Activated effector memory CD4-positive, alpha-beta T cell treated with anti-CD3 and anti-CD28 coated beads, Interleukin-2, amount 50 U/mL, for 16 hours (primary cell): ENCODE measurements around the gene FAF1.

Experiments
- DNase-seq: peaks from one replicate; pipeline ENCODE4 v3.0.0-alpha.2; 2020

Gene FAF1

DNA sequence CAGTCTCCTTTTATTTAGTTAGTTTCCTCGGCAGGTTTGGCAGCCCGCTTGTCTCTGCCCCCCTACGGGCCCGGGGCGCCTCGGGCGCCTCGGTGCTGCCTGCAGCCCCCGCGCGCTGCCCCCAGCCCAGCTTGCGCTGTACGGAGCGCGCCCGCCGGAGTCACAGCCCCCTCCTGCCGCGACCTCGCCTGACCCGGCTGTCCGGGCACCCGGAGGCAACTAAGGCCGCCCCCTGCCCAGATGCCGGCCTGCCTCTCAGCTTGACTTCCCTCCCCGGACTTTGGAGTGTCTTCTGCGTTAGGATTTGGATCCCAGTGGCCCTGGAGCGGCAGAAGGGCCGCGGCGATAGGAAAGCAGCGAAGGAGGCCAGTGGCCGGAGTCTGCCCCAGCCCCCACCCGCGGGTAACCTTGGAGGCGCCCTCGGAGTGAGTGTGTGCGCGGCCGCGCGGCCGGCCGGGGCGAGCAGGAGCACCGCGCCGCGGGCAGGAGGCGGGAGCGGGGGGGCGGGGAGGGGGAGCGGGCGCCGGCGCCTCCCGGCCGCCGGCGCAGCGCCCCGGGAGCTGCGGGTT is 17.6 kb upstream of the FAF1 start:
- DNase-seq: peak; percentile 73

- DNase-seq: peak; percentile 75
Measured at GRCh38 chr1:50976890-50977574, 17.0 kb upstream of the FAF1 start.

DNA sequence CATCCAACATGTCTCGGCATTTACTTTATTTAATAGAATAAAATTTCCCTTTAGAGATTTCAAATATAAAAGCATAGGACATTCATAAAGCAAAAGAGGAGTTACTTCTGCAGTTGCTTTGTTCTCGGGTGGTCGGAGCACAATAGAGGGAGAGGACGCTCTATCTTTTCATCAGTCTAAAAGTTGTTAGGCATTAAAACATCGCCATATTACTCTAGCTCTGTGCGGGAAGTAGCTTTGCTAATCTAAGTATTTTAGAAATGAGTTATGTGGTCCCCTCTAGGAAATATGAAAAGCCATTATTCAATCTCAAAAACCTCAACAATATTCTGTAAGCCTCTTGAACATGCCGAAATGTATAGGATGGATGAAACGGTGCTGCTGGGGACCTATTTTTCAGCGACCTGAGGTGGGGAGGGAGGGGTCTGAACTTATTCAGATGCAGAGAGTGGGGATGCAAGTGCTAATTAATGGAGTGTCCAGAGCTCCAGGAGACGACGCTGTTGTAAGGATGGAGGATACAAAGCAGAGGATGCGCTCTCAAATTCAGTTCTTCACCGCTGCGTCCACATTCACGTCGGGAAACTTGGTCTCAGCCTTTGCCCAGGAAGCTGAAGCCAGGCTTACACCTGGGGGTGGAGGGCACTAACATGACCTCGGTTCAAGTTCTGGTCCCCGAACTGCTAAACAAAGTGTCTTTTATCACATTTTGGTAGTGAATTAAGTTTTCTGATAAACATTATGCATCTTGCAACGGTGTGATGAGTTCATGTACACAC is 16.2 kb upstream of the FAF1 start:
- no peak for DNase-seq

- no peak for DNase-seq
Measured at GRCh38 chr1:50975436-50975835, 15.4 kb upstream of the FAF1 start.

DNA sequence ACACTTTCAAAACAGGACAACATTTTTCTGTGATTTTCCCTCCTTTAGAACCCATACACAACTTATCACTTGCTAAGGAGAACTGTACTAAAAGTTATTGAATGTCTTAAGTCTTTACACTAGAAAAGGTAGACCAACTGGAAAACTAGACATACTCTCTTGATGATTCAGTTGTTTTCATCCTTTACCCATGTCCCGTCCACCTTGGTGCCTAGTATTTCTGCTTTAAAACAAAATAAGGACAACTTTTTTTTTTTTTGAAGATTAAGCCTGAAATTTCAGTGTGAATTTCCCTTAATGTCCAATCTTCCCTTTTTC is 14.5 kb upstream of the FAF1 start:
- DNase-seq: no peak

DNA sequence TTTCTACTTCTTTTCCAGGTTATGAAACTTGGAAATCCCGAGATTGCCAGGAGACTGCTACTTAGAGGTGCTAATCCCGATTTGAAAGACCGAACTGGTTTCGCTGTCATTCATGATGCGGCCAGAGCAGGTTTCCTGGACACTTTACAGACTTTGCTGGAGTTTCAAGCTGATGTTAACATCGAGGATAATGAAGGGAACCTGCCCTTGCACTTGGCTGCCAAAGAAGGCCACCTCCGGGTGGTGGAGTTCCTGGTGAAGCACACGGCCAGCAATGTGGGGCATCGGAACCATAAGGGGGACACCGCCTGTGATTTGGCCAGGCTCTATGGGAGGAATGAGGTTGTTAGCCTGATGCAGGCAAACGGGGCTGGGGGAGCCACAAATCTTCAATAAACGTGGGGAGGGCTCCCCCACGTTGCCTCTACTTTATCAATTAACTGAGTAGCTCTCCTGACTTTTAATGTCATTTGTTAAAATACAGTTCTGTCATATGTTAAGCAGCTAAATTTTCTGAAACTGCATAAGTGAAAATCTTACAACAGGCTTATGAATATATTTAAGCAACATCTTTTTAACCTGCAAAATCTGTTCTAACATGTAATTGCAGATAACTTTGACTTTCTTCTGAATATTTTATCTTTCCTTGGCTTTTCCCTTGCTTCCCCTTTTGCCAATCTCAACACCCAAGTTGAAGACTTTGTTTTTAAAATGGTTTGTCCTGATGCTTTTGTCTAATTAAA is 14.0 kb upstream of the FAF1 start:
- no peak for DNase-seq

DNA sequence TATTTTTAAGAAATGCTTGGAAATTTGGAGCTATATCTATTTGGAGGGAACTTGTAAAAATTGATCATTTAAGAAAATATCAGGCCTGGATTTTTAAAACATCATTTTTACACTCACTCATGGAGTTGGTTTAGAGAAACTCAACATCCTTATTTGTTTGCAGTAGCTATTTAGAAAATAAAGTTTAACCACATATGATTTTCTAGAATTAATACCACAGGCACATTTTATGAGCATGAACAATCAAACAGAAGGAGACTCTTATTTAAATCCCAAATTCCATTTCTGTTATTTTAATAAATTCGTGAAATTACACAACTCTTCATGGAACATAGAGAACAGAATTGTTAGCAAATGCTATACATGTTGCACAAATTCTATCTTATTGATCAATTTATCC is 13.2 kb upstream of the FAF1 start:
- no peak for DNase-seq

GRCh38 chr1:50972766-50973165 is 12.7 kb upstream of the FAF1 start:
- no peak for DNase-seq

DNA sequence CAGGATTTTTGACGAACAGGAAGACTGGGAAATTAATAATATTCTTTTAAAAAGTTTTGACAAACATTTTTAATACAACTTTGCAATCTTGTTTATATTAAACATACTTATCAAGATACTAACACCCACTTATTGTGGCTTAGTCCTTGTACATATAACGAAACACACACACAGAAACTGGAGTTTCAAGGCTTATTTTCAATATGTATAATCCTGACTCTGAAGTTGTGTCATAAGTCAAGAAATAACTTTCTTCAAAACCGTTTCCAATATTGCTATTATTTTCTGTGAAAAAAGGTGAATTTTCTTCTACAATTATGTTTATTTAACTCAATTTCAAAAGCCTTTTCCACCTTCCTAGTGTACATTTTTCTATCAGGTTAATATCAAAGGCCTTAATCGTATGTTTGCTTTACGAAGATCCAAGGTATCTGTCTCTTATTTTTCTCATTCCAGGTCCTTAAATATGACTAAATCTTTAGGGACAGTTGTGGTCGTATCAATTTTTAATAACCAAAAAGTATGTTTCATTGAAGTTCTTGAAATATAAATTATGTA is 11.8 kb upstream of the FAF1 start:
- no peak for DNase-seq

GRCh38 chr1:50970931-50971582 is 11.0 kb upstream of the FAF1 start:
- DNase-seq: no peak

- no peak for DNase-seq
Measured at GRCh38 chr1:50970509-50970887, 10.4 kb upstream of the FAF1 start.

DNA sequence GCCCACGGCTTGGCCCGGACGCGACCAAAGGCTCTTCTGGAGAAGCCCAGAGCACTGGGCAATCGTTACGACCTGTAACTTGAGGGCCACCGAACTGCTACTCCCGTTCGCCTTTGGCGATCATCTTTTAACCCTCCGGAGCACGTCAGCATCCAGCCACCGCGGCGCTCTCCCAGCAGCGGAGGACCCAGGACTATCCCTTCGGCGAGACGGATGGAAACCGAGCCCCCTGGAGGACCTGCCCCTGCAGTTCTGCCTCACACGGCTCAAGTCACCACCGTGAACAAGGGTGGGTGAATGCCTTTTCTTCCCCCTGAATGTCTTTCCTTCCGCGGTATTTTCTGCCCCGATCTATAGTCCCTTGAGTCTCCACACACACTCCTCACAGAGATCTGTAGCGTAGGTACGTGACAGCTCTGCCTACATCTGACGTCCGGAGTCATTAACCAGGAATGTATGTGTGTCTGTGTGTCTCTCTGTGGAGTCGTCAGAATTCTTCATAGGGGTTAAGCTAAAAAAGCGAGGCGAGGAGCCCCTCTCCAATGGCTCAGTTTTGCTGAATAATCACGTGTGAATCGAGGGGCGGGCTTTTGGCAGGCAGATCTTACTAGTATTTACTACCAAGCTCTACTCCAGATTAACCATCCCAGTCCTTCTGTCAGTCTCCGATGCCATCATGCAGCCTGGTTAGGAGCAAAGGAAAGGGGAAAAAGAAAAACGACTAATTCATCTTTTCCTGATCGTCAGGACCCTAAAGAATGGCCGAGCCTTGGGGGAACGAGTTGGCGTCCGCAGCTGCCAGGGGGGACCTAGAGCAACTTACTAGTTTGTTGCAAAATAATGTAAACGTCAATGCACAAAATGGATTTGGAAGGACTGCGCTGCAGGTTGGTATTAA is 9.8 kb upstream of the FAF1 start, which contains the start of gene CDKN2C:
TSS of gene CDKN2C (plus strand) at position 635 of the 898 bp plus-strand sequence. CDS start at position 759, 124 bp downstream.
- peak; percentile 83 for DNase-seq

- peak; percentile 82 for DNase-seq
Measured at GRCh38 chr1:50968821-50969610, 8.9 kb upstream of the FAF1 start.

DNA sequence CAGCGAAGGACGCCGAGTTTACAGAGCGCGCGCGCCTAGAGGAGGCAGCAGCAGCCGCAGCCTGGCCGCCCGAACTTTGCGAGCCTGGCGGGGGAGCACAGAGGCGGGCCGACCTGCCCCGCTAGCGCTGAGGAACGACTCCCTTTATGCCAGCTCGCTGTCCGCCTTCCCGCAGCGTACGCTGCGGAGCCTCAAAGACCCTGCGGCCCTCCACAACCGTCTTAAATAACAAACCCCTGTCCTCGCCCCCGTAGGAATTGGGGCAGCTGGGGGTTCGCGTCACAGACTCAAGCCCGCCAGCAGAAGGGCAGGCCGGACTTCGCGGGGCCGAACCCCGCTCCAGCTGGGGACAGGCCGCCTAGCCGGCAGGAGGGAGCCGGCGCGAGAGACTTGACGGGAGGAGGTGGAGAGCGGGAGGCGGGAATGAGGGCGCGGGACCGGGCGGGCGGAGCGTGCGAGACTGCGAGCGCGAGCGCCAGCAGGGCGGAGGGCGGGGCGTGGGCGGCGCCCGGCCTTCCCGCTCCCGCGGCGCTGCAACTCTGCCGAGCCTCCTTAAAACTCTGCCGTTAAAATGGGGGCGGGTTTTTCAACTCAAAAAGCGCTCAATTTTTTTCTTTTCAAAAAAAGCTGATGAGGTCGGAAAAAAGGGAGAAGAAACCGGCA is 8.2 kb upstream of the FAF1 start:
- peak; percentile 94 for DNase-seq

GRCh38 chr1:50967416-50968157 is 7.5 kb upstream of the FAF1 start:
- no peak for DNase-seq

DNA sequence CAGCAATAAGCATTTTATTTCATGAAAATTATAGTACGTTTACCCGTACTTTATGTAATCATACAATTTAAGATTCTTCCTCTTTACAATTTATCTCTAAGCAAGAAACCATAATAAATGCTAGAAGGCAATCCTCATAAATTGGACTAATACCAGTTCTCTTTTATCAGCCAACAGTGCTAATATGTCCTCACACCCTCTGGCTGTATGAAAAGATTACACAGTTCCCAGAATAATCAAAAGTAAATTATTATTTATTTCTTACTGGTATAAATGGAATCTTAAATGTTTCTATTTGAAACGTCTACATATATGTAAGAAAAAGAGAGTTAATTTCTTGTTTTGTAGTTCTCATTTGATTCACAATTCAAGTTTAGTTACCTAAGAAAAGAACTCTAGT is 6.9 kb upstream of the FAF1 start:
- no peak for DNase-seq

- DNase-seq: no peak
Measured at GRCh38 chr1:50964863-50965262, 4.8 kb upstream of the FAF1 start.

- DNase-seq: no peak
Measured at GRCh38 chr1:50959303-50959912, 659 bp downstream of the FAF1 start.

GRCh38 chr1:50955116-50955515 is 5.0 kb downstream of the FAF1 start:
- no peak for DNase-seq
